SK-N-SH (cell line): ENCODE results near the gene LILRA2. TPM values are rescaled to one million over a fixed set of nuclear protein-coding genes. Genes with fewer than 3 reads are reported as not detected.
A peak's percentile ranks its signal among the peaks of the same experiment; 100 is the strongest.

Experiments used
- CTCF ChIA-PET: fragments of 300-600, 350-600 bp; formaldehyde crosslinking; extraction: SDS; loops from one replicate; lab custom pipeline; 2021; lab: Yijun Ruan, JAX
- POLR2A ChIA-PET: fragments of 350-600 bp; sonication (Branson Sonifier 250); formaldehyde crosslinking; extraction: SDS; loops from one replicate; lab custom pipeline; 2020; ENCODE audit warnings: antibody characterized with exemption, inconsistent platforms; lab: Yijun Ruan, JAX
- DNase-seq: peaks from one replicate; pipeline ENCODE4 v3.0.0; 2012
- H2AFZ ChIP-seq: fragments of 200-600 bp; sonication (generic); 2 replicates; pipeline ENCODE4 v1.8.1; 2016; ENCODE audit warnings: antibody characterized with exemption, mild to moderate bottlenecking, low read depth
- H3F3A ChIP-seq: fragments of 200-600 bp; sonication (generic); replicated peaks from 2 replicates; pipeline ENCODE3; 2016; ENCODE audit warnings: antibody characterized with exemption, mild to moderate bottlenecking; ENCODE audit not compliant: insufficient read depth
- H3K27ac ChIP-seq, 2 experiments: fragments of 200-500 bp in 1 of 2; fragments of 200-600 bp in 1 of 2; sonication (Bioruptor generic) in 1 of 2; sonication (generic), shearing (Covaris generic) in 1 of 2; 2 replicates each; pipeline versions ENCODE4 v1.5.1 to v1.6.1; 2014 to 2016; ENCODE audit warnings: low read depth in 2 of 2, inconsistent platforms in 1 of 2, low read length in 1 of 2, mild to moderate bottlenecking in 1 of 2, mixed read lengths in 1 of 2
- H3K27me3 ChIP-seq: fragments of 200-600 bp; sonication (generic), shearing (Covaris generic); 2 replicates; pipeline ENCODE4 v1.6.1; 2016; ENCODE audit warnings: mixed run types; ENCODE audit not compliant: insufficient read depth
- H3K36me3 ChIP-seq, 2 experiments: fragments of 200-500 bp in 1 of 2; fragments of 200-600 bp in 1 of 2; sonication (Bioruptor generic) in 1 of 2; sonication (generic) in 1 of 2; replicated peaks in 1 of 2; 2 replicates each; pipeline versions ENCODE3 to v1.5.1; 2014 to 2016; ENCODE audit warnings: low read length in 1 of 2, mild to moderate bottlenecking in 1 of 2; ENCODE audit not compliant: insufficient read depth in 2 of 2, control insufficient read depth in 1 of 2
- H3K4me1 ChIP-seq, 2 experiments: fragments of 200-500 bp in 1 of 2; fragments of 200-600 bp in 1 of 2; sonication (Bioruptor generic) in 1 of 2; sonication (generic), shearing (Covaris generic) in 1 of 2; 2 replicates each; pipeline versions ENCODE4 v1.5.1 to v1.6.1; 2014 to 2016; ENCODE audit warnings: low read depth in 1 of 2, low read length in 1 of 2, mixed run types in 1 of 2; ENCODE audit not compliant: insufficient read depth in 2 of 2, control insufficient read depth in 1 of 2
- H3K4me2 ChIP-seq: fragments of 200-600 bp; sonication (generic), shearing (Covaris generic); 2 replicates; pipeline ENCODE4 v1.6.1; 2017; ENCODE audit warnings: mixed run types
- H3K4me3 ChIP-seq, 2 experiments: fragments of 200-500 bp in 1 of 2; fragments of 200-600 bp in 1 of 2; sonication (Bioruptor generic) in 1 of 2; sonication (generic), shearing (Covaris generic) in 1 of 2; 2 replicates each; pipeline versions ENCODE4 v1.5.1 to v1.8.1; 2014 to 2016; ENCODE audit warnings: low read depth in 2 of 2, inconsistent platforms in 1 of 2, low read length in 1 of 2, mild to moderate bottlenecking in 1 of 2, mixed read lengths in 1 of 2, moderate library complexity in 1 of 2
- H3K79me2 ChIP-seq: fragments of 200-600 bp; sonication (generic); 2 replicates; pipeline ENCODE4 v1.8.1; 2017; ENCODE audit warnings: mild to moderate bottlenecking; ENCODE audit not compliant: insufficient read depth
- H3K9ac ChIP-seq: fragments of 200-600 bp; sonication (generic); 2 replicates; pipeline ENCODE4 v1.6.1; 2017; ENCODE audit warnings: mixed run types
- H3K9me2 ChIP-seq: fragments of 200-600 bp; sonication (generic); 2 replicates; pipeline ENCODE4 v1.6.1; 2017; ENCODE audit warnings: mixed run types
- H3K9me3 ChIP-seq: fragments of 200-600 bp; sonication (generic); 2 replicates; pipeline ENCODE4 v1.6.1; 2017; ENCODE audit warnings: mixed run types, mild to moderate bottlenecking, moderate library complexity
- H4K20me1 ChIP-seq: fragments of 200-600 bp; sonication (generic); 2 replicates; pipeline ENCODE4 v1.6.1; 2017; ENCODE audit warnings: mild to moderate bottlenecking, mixed run types; ENCODE audit not compliant: insufficient read depth
- ELF1 ChIP-seq: IDR thresholded peaks from 2 replicates; pipeline ENCODE4 v1.4.0; 2012
- POLR2AphosphoS5 ChIP-seq: IDR thresholded peaks from 2 replicates; pipeline ENCODE4 v1.6.1; 2012; ENCODE audit warnings: low read depth, low read length
- RAD21 ChIP-seq: IDR thresholded peaks from 2 replicates; pipeline ENCODE4 v1.6.1; 2012; ENCODE audit warnings: mild to moderate bottlenecking, low read length
- RCOR1 ChIP-seq: fragments of 150-350 bp; IDR thresholded peaks from 2 replicates; pipeline ENCODE4 v1.6.1; 2017; ENCODE audit warnings: antibody characterized with exemption, low read length
- RFX5 ChIP-seq: IDR thresholded peaks from 2 replicates; pipeline ENCODE4 v1.6.1; 2012; ENCODE audit warnings: mild to moderate bottlenecking, improper control_type of control experiment, low read length
- WGBS: methylation state at CpG from one replicate; pipeline ENCODE4 v1.1.6; 2017; ENCODE audit warnings: low lambda C conversion rate; 5-methylcytosine and 5-hydroxymethylcytosine counted together
- polyA plus RNA-seq, 3 experiments: library from polyadenylated mRNA; depleted of rRNA; stranded (reverse); fragments of >200 nt; gene quantifications; 2 replicates each; pipeline ENCODE4 v1.2.3, GENCODE V29; 2012
- TF ChIP-seq, protein P1 (sequence below): IDR thresholded peaks from 2 replicates; pipeline ENCODE4 v1.6.1; 2012; ENCODE audit warnings: mild to moderate bottlenecking, low read depth, low read length, moderate library complexity
- TF ChIP-seq, protein P2 (sequence below): IDR thresholded peaks from 2 replicates; pipeline ENCODE4 v1.4.0; 2012; ENCODE audit warnings: low read depth, borderline replicate concordance

Gene LILRA2
- polyA plus RNA-seq, 1 of the 3 experiments (the other 2 are of a cell fraction) = not detected

DNA sequence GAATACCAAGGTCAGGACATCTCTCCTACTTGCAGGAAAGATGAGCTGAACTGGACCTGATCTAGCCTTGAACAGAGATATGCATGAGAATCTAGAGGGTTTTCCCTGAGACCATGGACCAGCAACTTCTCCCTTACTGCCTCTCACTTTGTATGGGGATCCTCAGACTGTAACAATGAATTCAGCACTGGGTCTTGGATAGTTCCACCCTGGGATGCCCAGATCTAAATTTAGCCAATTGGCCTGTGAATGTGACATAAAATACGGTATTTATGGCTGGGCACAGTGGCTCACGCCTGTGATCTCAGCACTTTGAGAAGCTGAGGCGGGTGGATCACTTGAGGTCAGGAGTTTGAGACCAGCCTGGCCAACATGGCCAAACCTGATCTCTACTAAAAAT, 15.3 kb upstream of the LILRA2 start:
- no peaks in the 10 kb centered on the region for H3F3A ChIP-seq
- H3K27ac ChIP-seq = no peak overlapping the region
- TF ChIP-seq, protein P1, sequence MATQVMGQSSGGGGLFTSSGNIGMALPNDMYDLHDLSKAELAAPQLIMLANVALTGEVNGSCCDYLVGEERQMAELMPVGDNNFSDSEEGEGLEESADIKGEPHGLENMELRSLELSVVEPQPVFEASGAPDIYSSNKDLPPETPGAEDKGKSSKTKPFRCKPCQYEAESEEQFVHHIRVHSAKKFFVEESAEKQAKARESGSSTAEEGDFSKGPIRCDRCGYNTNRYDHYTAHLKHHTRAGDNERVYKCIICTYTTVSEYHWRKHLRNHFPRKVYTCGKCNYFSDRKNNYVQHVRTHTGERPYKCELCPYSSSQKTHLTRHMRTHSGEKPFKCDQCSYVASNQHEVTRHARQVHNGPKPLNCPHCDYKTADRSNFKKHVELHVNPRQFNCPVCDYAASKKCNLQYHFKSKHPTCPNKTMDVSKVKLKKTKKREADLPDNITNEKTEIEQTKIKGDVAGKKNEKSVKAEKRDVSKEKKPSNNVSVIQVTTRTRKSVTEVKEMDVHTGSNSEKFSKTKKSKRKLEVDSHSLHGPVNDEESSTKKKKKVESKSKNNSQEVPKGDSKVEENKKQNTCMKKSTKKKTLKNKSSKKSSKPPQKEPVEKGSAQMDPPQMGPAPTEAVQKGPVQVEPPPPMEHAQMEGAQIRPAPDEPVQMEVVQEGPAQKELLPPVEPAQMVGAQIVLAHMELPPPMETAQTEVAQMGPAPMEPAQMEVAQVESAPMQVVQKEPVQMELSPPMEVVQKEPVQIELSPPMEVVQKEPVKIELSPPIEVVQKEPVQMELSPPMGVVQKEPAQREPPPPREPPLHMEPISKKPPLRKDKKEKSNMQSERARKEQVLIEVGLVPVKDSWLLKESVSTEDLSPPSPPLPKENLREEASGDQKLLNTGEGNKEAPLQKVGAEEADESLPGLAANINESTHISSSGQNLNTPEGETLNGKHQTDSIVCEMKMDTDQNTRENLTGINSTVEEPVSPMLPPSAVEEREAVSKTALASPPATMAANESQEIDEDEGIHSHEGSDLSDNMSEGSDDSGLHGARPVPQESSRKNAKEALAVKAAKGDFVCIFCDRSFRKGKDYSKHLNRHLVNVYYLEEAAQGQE = peak; percentile 86
- TF ChIP-seq RFX5 = no peak
- TF ChIP-seq RAD21 = no peak
- no peak for TF ChIP-seq ELF1
- TF ChIP-seq, protein P2, sequence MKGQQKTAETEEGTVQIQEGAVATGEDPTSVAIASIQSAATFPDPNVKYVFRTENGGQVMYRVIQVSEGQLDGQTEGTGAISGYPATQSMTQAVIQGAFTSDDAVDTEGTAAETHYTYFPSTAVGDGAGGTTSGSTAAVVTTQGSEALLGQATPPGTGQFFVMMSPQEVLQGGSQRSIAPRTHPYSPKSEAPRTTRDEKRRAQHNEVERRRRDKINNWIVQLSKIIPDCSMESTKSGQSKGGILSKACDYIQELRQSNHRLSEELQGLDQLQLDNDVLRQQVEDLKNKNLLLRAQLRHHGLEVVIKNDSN = no peak
- no peak for TF ChIP-seq POLR2AphosphoS5
- no peak overlapping the region for H3K9ac ChIP-seq
- no peaks in the 10 kb centered on the region for H3K9me2 ChIP-seq
- no peaks in the 10 kb centered on the region for H3K4me1 ChIP-seq
- CTCF ChIA-PET = interaction anchor here (1.6 kb wide), 1 partner anchor 11 kb away, joined by 4 read pairs; no protein-coding TSS in a partner anchor
- POLR2A ChIA-PET = no interaction called here
- no peak overlapping the region for H3K4me2 ChIP-seq
- no peaks in the 10 kb centered on the region for H4K20me1 ChIP-seq
- no peaks in the 10 kb centered on the region for H3K9me3 ChIP-seq
- peaks cover 21% of the 10 kb centered on the region; the same call in 1 of the 2 replicates for H3K27me3 ChIP-seq
- no peaks in the 10 kb centered on the region for H3K36me3 ChIP-seq
- H3K4me3 ChIP-seq = no peak overlapping the region
- no peak overlapping the region for H2AFZ ChIP-seq
- 0% methylated on average over 3 of the region's 3 CpGs for WGBS
- no peak for DNase-seq
- no peaks in the 10 kb centered on the region for H3K79me2 ChIP-seq

DNA sequence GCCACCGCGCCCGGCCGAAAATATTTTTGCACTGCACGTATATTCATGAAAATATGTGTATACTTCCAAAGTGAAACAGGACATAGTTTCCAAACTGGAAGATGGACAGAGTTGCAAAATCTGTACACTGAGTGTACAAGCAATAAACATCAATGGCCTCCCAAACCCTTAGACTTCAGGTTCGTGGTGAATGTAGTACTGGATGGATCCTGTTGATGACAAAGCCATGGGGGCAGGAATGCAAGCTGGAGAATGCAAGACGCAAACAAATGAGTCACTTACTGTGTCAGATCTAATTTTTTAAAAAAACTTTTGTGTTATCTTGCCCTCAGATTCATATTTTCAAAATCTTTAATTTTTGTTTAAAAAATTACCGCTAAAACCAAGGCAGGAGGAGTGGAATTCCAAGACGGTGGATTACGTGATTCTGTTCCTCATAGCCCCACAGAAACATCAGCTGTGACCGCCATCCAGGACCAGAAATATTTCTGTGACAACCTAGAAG, 12.7 kb upstream of the LILRA2 start:
- Histone ChIP-seq H3K36me3 (no peaks in the 10 kb centered on the region), H3K27ac (no peak overlapping the region), H3K4me1 (no peaks in the 10 kb centered on the region), H3K9me2 (no peaks in the 10 kb centered on the region), H3K9ac (no peak overlapping the region), H3K4me3 (peak overlapping the region in 1 of 2 experiments; percentile 24; a peak in 1 of 4 replicates), H4K20me1 (no peaks in the 10 kb centered on the region), H3F3A (no peaks in the 10 kb centered on the region), H3K27me3 (peaks cover 4% of the 10 kb centered on the region; the same call in 1 of the 2 replicates), H3K79me2 (no peaks in the 10 kb centered on the region), H3K9me3 (no peaks in the 10 kb centered on the region; the same call in 1 of the 2 replicates), H2AFZ (peak overlapping the region; percentile 36; the same call in 1 of the 2 replicates), H3K4me2 (peak overlapping the region; percentile 40; the same call in 1 of the 2 replicates)
- no peak for DNase-seq
- TF ChIP-seq RCOR1 = no peak
- CTCF ChIA-PET = no interaction called here
- 51% methylated on average over 11 of the region's 11 CpGs for WGBS
- POLR2A ChIA-PET = no interaction called here
